Chondrocyte (in vitro differentiated cells): ENCODE results near the gene GSTM4. TPM values are rescaled to one million over a fixed set of nuclear protein-coding genes. Genes with fewer than 3 reads are reported as not detected.
"Not testable (repeated sequence)": the region's sequence is repeated elsewhere in the genome, so short reads cannot be mapped to it uniquely, and the experiment has no call there.

Source experiments
- DNase-seq: peaks from one replicate; pipeline ENCODE4 v3.0.0; 2021; ENCODE audit warnings: mixed read lengths, low spot score
- H3K27ac Mint-ChIP-seq: one replicate; pipeline ENCODE4 v1.8.0; 2021; ENCODE audit warnings: mild to moderate bottlenecking, moderate library complexity, mixed read lengths; ENCODE audit not compliant: unreplicated experiment
- H3K27me3 Mint-ChIP-seq: 2 replicates; pipeline ENCODE4 v1.8.0; 2021; ENCODE audit warnings: low read depth, mixed read lengths
- H3K36me3 Mint-ChIP-seq: 2 replicates; pipeline ENCODE4 v1.8.0; 2021; ENCODE audit warnings: low read depth, mixed read lengths
- H3K4me1 Mint-ChIP-seq: 2 replicates; pipeline ENCODE4 v1.8.0; 2021; ENCODE audit warnings: low read depth, mild to moderate bottlenecking, mixed read lengths
- H3K4me3 Mint-ChIP-seq: one replicate; pipeline ENCODE4 v1.8.0; 2021; ENCODE audit warnings: mild to moderate bottlenecking, moderate library complexity, mixed read lengths; ENCODE audit not compliant: unreplicated experiment
- H3K9me3 Mint-ChIP-seq: 2 replicates; pipeline ENCODE4 v1.8.0; 2021; ENCODE audit warnings: low read depth, mixed read lengths
- total RNA-seq: library from RNA; stranded (reverse); gene quantifications from 3 replicates; pipeline ENCODE4 v1.2.1, GENCODE V29; 2021
- TF ChIP-seq, protein P1 (sequence below): fragments of 200-600 bp; sonication (generic); IDR thresholded peaks from 2 replicates; pipeline ENCODE4 v1.5.0; 2021; ENCODE audit warnings: antibody characterized with exemption, mild to moderate bottlenecking, moderate library complexity

GSTM4 gene
- total RNA-seq, 1 donor from 2014 or later: 14.5 TPM

DNA sequence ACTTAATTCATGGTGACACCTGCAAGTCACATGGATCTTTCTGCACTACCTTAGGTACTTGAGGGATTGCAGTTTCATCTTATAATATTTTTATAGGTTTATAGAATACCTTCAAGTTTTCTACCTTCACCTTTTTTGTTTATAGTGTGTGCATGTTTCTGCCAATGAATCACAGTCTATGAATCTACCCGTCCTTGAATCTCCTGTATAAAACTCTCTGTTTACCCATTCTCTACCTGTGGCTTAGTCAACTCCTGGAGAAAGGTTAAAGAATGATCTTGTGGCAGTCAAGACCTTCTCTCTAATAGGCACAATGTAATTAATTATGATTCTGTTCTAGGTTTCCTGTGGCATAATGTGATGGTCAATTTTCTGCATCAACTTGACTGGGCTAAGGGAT is 8.8 kb downstream of the GSTM4 start:
- DNase-seq: no peak
- H3K4me1 Mint-ChIP-seq: peaks cover 16% of the 10 kb centered on the region
- H3K4me3 Mint-ChIP-seq: no peak overlapping the region
- TF ChIP-seq, protein P1, sequence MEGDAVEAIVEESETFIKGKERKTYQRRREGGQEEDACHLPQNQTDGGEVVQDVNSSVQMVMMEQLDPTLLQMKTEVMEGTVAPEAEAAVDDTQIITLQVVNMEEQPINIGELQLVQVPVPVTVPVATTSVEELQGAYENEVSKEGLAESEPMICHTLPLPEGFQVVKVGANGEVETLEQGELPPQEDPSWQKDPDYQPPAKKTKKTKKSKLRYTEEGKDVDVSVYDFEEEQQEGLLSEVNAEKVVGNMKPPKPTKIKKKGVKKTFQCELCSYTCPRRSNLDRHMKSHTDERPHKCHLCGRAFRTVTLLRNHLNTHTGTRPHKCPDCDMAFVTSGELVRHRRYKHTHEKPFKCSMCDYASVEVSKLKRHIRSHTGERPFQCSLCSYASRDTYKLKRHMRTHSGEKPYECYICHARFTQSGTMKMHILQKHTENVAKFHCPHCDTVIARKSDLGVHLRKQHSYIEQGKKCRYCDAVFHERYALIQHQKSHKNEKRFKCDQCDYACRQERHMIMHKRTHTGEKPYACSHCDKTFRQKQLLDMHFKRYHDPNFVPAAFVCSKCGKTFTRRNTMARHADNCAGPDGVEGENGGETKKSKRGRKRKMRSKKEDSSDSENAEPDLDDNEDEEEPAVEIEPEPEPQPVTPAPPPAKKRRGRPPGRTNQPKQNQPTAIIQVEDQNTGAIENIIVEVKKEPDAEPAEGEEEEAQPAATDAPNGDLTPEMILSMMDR: no peak
- H3K9me3 Mint-ChIP-seq: no peaks in the 10 kb centered on the region
- peaks cover 2% of the 10 kb centered on the region for H3K36me3 Mint-ChIP-seq
- no peak overlapping the region for H3K27ac Mint-ChIP-seq
- no peaks in the 10 kb centered on the region for H3K27me3 Mint-ChIP-seq

DNA sequence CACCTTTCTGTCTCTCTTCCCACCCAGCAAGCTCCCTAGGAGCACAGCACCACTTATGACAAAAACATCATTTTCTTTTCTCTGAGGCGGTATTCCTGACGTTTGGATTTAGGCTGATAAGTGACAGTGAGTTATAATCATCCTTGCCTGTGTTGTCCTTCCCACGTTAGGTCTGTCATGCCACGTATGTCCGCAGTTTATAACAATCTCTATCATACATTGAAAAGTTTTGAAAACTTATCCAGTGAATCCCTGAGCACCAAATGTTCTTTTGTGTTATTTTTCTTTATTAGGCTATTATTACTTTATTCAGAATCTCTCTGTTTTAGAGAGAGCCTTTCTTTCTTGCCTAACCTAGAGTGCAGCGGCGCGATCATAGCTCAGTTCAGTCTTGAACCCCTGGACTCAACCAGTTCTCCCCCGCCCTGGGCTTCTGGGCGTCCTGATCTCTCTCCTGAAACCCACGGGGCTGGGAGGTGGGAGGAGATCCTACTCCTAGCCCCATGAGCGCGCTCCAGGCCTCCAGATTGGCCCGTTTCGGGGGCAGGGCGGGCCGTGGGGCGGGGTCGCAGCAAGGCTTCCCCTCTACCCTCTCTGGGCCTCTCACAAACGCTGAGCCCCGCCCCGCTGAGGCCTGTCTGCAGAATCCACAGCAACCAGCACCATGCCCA is 11.7 kb downstream of the GSTM4 start, which contains the start of gene GSTM2:
Gene GSTM2, plus strand, starts transcription at position 606 of the 671 bp plus-strand sequence. Its CDS starts 59 bp downstream, at position 665.
- H3K4me1 Mint-ChIP-seq: peaks cover 16% of the 10 kb centered on the region
- peaks cover 1% of the 10 kb centered on the region for H3K36me3 Mint-ChIP-seq
- H3K27ac Mint-ChIP-seq: peak within 1 kb of the TSS; percentile 24

DNA sequence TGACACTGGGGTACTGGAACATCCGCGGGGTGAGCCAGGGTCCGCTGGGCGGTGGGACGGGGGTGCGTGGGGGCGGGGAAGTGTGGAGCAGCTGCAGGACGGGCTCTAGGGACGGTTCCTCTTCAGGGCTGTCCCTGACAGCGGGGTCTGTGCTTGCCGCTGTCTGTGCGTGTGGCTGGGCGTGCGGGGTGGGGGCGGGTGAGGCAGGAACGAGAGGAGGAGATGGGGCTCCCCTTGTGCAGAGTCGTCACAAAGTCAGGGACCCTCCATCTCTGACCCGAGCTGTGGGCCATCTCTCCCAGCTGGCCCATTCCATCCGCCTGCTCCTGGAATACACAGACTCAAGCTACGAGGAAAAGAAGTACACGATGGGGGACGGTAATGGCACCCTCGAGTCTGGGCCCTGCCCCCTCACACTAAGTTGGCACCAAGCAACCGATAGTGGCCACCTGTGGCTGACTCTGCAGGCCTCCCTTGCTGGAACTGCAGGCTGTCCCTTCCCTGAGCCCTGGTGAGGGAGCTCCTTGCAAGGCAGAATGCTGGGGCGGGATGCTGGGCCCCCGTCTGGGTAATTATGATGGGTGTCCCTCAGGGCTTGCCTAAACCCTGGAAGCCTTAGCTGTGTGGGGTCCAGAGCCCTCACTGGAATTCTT is 12.3 kb downstream of the GSTM4 start:
- no peak overlapping the region for H3K27ac Mint-ChIP-seq
- TF ChIP-seq, protein P1: no peak
- H3K4me3 Mint-ChIP-seq: peak overlapping the region; percentile 77
- no peaks in the 10 kb centered on the region for H3K27me3 Mint-ChIP-seq
- peaks cover 16% of the 10 kb centered on the region for H3K4me1 Mint-ChIP-seq
- H3K36me3 Mint-ChIP-seq: peaks cover 3% of the 10 kb centered on the region
- no peaks in the 10 kb centered on the region for H3K9me3 Mint-ChIP-seq
- DNase-seq: no peak

More for the DNA sequence above, 11.7 kb downstream of the GSTM4 start, which contains the start of gene GSTM2:
- no peaks in the 10 kb centered on the region for H3K9me3 Mint-ChIP-seq
- TF ChIP-seq, protein P1: no peak
- peak within 1 kb of the TSS; percentile 77 for H3K4me3 Mint-ChIP-seq
- no peak for DNase-seq
- H3K27me3 Mint-ChIP-seq: no peaks in the 10 kb centered on the region

DNA sequence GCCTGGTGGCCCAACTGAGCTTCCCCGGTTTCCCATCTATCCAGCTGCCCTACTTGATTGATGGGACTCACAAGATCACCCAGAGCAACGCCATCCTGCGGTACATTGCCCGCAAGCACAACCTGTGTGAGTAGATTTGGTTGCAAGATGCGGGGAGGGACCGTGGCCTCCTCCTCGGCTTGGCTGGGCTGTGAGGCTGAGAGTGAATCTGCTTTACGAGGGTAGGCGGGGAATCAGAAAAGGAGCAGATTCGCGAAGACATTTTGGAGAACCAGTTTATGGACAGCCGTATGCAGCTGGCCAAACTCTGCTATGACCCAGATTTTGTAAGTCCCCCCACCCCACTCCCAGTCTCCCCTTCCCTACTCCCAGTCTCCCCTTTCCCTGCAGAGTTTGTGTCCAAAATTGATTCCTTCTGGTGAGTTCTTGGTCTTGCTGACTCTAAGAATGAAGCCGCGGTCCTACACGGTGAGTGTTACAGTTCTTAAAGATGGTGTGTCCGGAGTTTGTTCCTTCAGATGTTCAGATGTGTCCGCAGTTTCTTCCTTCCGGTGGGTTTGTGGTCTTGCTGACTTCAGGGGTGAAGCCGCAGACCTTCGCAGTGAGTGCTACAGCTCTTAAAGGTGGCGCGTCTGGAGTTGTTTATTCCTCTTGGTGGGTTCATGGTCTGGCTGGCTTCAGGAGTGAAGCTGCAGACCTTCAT is 13.5 kb downstream of the GSTM4 start:
- H3K4me1 Mint-ChIP-seq: peaks cover 9% of the 10 kb centered on the region
- DNase-seq: no peak
- peaks cover 3% of the 10 kb centered on the region for H3K36me3 Mint-ChIP-seq
- no peak overlapping the region for H3K27ac Mint-ChIP-seq
- no peaks in the 10 kb centered on the region for H3K9me3 Mint-ChIP-seq
- TF ChIP-seq, protein P1: no peak
- H3K4me3 Mint-ChIP-seq: no peak overlapping the region
- H3K27me3 Mint-ChIP-seq: no peaks in the 10 kb centered on the region

DNA sequence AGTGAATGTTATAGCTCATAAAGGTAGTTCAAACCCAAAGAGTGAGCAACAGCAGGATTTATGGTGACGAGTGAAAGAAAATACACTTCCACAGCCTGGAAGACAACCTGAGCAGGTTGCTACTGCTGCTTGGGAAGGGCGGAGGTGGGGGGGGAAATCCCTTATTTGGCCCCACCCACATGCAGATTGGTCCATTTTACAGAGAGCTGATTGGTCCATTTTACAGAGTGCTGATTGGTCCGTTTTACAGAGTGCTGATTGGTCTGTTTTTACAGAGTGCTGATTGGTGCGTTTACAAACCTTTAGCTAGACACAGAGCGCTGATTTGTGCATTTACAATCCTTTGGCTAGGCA is 14.0 kb downstream of the GSTM4 start:
- not testable (repeated sequence) for H3K4me1 Mint-ChIP-seq, H3K36me3 Mint-ChIP-seq, H3K4me3 Mint-ChIP-seq, H3K27ac Mint-ChIP-seq, DNase-seq, H3K9me3 Mint-ChIP-seq, H3K27me3 Mint-ChIP-seq
